WERI-Rb-1 (cell line): ENCODE results near the gene PCK1.

Experiments
- DNase-seq: peaks from one replicate; pipeline ENCODE4 v3.0.0-alpha.2; 2020
- H3K27ac ChIP-seq: fragments of 250-450 bp; sonication (Bioruptor Pico); 2 replicates; pipeline ENCODE4 v1.5.1; 2020; ENCODE audit warnings: mild to moderate bottlenecking, moderate library complexity
- H3K27me3 ChIP-seq: fragments of 250-450 bp; sonication (Bioruptor Pico); 2 replicates; pipeline ENCODE4 v1.5.1; 2021; ENCODE audit warnings: mild to moderate bottlenecking, low read depth, moderate library complexity; ENCODE audit not compliant: insufficient read depth, severe bottlenecking
- H3K36me3 ChIP-seq: fragments of 250-450 bp; sonication (Bioruptor Pico); 2 replicates; pipeline ENCODE4 v1.5.1; 2020; ENCODE audit warnings: mild to moderate bottlenecking, moderate library complexity
- H3K4me3 ChIP-seq: 2 replicates; pipeline ENCODE4 v1.5.1; 2011; ENCODE audit warnings: low read depth, mild to moderate bottlenecking, control low read depth, low read length
- H3K9me3 ChIP-seq: fragments of 250-450 bp; sonication (Bioruptor Pico); 2 replicates; pipeline ENCODE4 v1.5.1; 2021; ENCODE audit warnings: mild to moderate bottlenecking, moderate library complexity; ENCODE audit not compliant: severe bottlenecking
- CTCF ChIP-seq: IDR thresholded peaks from 2 replicates; pipeline ENCODE4 v1.5.1; 2011; ENCODE audit warnings: low read depth, mild to moderate bottlenecking, control low read depth, inconsistent platforms, low read length

Gene PCK1

GRCh38 chr20:57559658-57560553 lies 1.0 kb upstream of the PCK1 start:
- Histone ChIP-seq H3K27me3 (no peaks in the 10 kb centered on the region), H3K27ac (no peak overlapping the region; the same call in 1 of the 2 replicates), H3K4me3 (peak overlapping the region; percentile 22), H3K9me3 (no peaks in the 10 kb centered on the region), H3K36me3 (no peaks in the 10 kb centered on the region)
- TF ChIP-seq CTCF: no peak
- DNase-seq: peak; percentile 86

GRCh38 chr20:57561356-57562279 lies 708 bp downstream of the PCK1 start:
- Histone ChIP-seq H3K27me3 (no peaks in the 10 kb centered on the region), H3K4me3 (no peak overlapping the region), H3K27ac (no peak overlapping the region), H3K9me3 (no peaks in the 10 kb centered on the region), H3K36me3 (no peaks in the 10 kb centered on the region)
- no peak for TF ChIP-seq CTCF
- no peak for DNase-seq

- Histone ChIP-seq H3K9me3 (no peaks in the 10 kb centered on the region), H3K27ac (no peak overlapping the region), H3K36me3 (no peaks in the 10 kb centered on the region), H3K4me3 (no peak overlapping the region), H3K27me3 (no peaks in the 10 kb centered on the region)
- DNase-seq: no peak
- TF ChIP-seq CTCF: no peak
Observed at GRCh38 chr20:57562541-57563465, 1.9 kb downstream of the PCK1 start.

GRCh38 chr20:57563522-57563921 lies 2.6 kb downstream of the PCK1 start:
- Histone ChIP-seq H3K4me3 (no peak overlapping the region), H3K36me3 (no peaks in the 10 kb centered on the region), H3K9me3 (no peaks in the 10 kb centered on the region), H3K27ac (no peak overlapping the region), H3K27me3 (no peaks in the 10 kb centered on the region)
- no peak for DNase-seq
- TF ChIP-seq CTCF: no peak

- no peak for DNase-seq
- no peaks in the 10 kb centered on the region for H3K27me3 ChIP-seq
- no peaks in the 10 kb centered on the region for H3K36me3 ChIP-seq
- no peak overlapping the region for H3K4me3 ChIP-seq
- no peaks in the 10 kb centered on the region for H3K9me3 ChIP-seq
- no peak overlapping the region for H3K27ac ChIP-seq
- no peak for TF ChIP-seq CTCF
Observed at GRCh38 chr20:57564180-57564802, 3.4 kb downstream of the PCK1 start.
